MM.1S (cell line): ENCODE measurements around the gene CSTA.

Experiments used
- EZH2 ChIP-seq: fragments of 300-600 bp; sonication (generic); optimal IDR thresholded peaks from 2 replicates; pipeline ENCODE3; 2017; ENCODE audit warnings: low read depth, mild to moderate bottlenecking, antibody characterized with exemption, low read length, mixed read lengths
- TF ChIP-seq, protein P1 (sequence below): fragments of 300-600 bp; sonication (generic); IDR thresholded peaks from 2 replicates; pipeline ENCODE4 v1.5.1; 2016; ENCODE audit warnings: antibody characterized with exemption, low read length, mixed read lengths

DNA sequence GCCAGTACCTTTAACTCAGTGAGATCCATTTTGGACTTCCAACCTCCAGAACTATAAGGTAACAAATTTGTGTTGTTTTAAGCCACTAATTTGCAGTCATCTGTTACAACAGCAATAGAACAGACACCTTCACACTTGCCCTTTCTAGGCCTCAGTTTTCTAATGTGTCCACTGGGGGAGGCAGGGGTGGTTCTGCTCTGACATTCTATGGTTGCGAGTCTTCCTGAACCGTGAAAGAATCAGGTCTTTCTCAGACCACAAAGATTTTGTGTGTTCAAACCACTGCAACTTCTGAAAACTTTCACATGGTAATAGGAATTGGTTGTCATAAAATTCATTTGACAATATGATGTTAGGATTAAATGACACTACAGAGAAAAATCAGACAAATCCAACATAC, 26.8 kb upstream of the CSTA start:
- TF ChIP-seq, protein P1, sequence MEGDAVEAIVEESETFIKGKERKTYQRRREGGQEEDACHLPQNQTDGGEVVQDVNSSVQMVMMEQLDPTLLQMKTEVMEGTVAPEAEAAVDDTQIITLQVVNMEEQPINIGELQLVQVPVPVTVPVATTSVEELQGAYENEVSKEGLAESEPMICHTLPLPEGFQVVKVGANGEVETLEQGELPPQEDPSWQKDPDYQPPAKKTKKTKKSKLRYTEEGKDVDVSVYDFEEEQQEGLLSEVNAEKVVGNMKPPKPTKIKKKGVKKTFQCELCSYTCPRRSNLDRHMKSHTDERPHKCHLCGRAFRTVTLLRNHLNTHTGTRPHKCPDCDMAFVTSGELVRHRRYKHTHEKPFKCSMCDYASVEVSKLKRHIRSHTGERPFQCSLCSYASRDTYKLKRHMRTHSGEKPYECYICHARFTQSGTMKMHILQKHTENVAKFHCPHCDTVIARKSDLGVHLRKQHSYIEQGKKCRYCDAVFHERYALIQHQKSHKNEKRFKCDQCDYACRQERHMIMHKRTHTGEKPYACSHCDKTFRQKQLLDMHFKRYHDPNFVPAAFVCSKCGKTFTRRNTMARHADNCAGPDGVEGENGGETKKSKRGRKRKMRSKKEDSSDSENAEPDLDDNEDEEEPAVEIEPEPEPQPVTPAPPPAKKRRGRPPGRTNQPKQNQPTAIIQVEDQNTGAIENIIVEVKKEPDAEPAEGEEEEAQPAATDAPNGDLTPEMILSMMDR = no peak
- no peak for TF ChIP-seq EZH2
